Sigmoid colon (tissue), 7 donors: ENCODE measurements around the gene CNN2. TPM values are rescaled to one million over a fixed set of nuclear protein-coding genes. Genes with fewer than 3 reads are reported as not detected.

Source experiments
- DNase-seq: peaks from one replicate; pipeline ENCODE4 v3.0.0-alpha.2; 2019
- H3K27ac ChIP-seq, 4 donors: fragments of 200-600 bp; sonication (generic); one replicate each; pipeline ENCODE4 v1.5.1; 2016 to 2019; ENCODE audit warnings: mild to moderate bottlenecking in 1 of 4
- H3K27me3 ChIP-seq, 3 donors: fragments of 200-600 bp; sonication (generic); one replicate each; pipeline ENCODE4 v1.5.1; 2019; ENCODE audit warnings: mild to moderate bottlenecking in 1 of 3
- H3K36me3 ChIP-seq, 4 donors: fragments of 200-600 bp; sonication (generic); one replicate each; pipeline ENCODE4 v1.5.1; 2016 to 2019
- H3K4me1 ChIP-seq, 4 donors: fragments of 200-600 bp; sonication (generic); one replicate each; pipeline ENCODE4 v1.5.1; 2017 to 2019
- H3K4me3 ChIP-seq, 4 donors: fragments of 200-600 bp; sonication (generic); one replicate each; pipeline ENCODE4 v1.5.1; 2017 to 2019; ENCODE audit warnings: mild to moderate bottlenecking in 2 of 4, moderate library complexity in 1 of 4
- H3K9me3 ChIP-seq, 4 donors: fragments of 200-600 bp in 3 of 4; sonication (generic) in 3 of 4; one replicate each; pipeline versions ENCODE4 v1.5.1 to v1.6.1; 2013 to 2019
- EP300 ChIP-seq, 4 donors: sonication (generic); formaldehyde crosslinking; IDR thresholded peaks; one replicate each; pipeline ENCODE4 v1.6.1; 2017; ENCODE audit warnings: antibody characterized with exemption in 4 of 4
- POLR2A ChIP-seq, 2 donors: fragments of 450-650 bp; IDR thresholded peaks; one replicate each; pipeline ENCODE4 v1.6.1; 2016; ENCODE audit warnings: antibody characterized with exemption in 2 of 2, mild to moderate bottlenecking in 2 of 2, moderate library complexity in 2 of 2
- POLR2AphosphoS5 ChIP-seq, 4 donors: sonication (generic); formaldehyde crosslinking; IDR thresholded peaks; one replicate each; pipeline ENCODE4 v1.6.1; 2017; ENCODE audit warnings: antibody characterized with exemption in 4 of 4
- WGBS, 2 donors: extraction: QIAGEN DNeasy Blood & Tissue Kit; methylation state at CpG; one replicate each; pipeline ENCODE4 v1.1.7; 2013; 5-methylcytosine and 5-hydroxymethylcytosine counted together
- intact Hi-C: fragments of 100-400 bp; cut with DNase I; formaldehyde crosslinking; loops from one replicate; pipeline ENCODE4 v1.15.1; 2023
- polyA plus RNA-seq, 3 donors: library from polyadenylated mRNA; stranded (reverse); fragments of 200-250 nt; gene quantifications; one replicate each; pipeline ENCODE4 v1.2.3, GENCODE V29; 2013
- total RNA-seq, 4 donors: library from RNA; depleted of rRNA; stranded (reverse); fragments of >200 nt; gene quantifications; one replicate each; pipeline ENCODE4 v1.1.0, GENCODE V29; 2016
- TF ChIP-seq, protein P1 (sequence below), 4 experiments: fragments of 450-650 bp in 3 of 4; fragments of 200-600 bp in 1 of 4; IDR thresholded peaks; one replicate each; pipeline ENCODE4 v1.5.1; 2016 to 2019; ENCODE audit warnings: antibody characterized with exemption in 4 of 4, mild to moderate bottlenecking in 3 of 4, moderate library complexity in 2 of 4
- donor health status: healthy with polysubstance abuse.
- donor health status: Bipolar disorder and iron deficiency.
- donor health status: healthy.

The CNN2 gene
- total and polyA plus RNA-seq, 7 donors, result 25.5 to 115 (median 48.0) TPM

DNA sequence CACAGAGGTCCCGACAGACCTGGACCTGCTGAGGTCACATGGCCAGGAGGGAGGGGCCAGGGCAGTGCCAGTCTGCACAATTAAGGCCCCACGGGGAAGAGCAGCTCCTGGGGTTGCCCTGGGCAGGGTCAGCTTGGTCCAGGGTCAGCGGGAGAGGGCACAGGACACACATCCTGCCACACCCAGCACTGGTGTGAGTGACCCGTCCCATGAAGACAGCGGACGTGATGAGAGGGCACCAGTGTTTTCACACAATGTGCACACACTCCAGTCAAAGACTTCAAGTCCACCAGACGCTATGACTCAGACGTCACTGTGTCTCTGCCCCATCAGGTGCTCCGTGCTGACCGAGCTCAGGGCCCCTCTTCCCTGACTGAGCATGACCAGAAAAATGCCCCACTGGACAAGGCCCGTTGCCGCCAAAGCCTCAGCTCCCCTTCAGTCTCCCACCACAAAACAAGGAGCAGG is 9.7 kb upstream of the CNN2 start:
- intact Hi-C loops, result no loop called here
- H3K36me3 ChIP-seq, result peaks cover 17 to 29% (median 25%) of the 10 kb centered on the region in 4 donors
- peak; percentile 75 for DNase-seq
- 35 to 57% methylated on average over 12 of the region's 12 CpGs for WGBS, 2 donors
- H3K4me3 ChIP-seq, result no peak overlapping the region
- H3K27me3 ChIP-seq, result no peaks in the 10 kb centered on the region
- H3K4me1 ChIP-seq, result peaks cover 0 to 63% (median 58%) of the 10 kb centered on the region in 4 donors
- H3K9me3 ChIP-seq, result no peaks in the 10 kb centered on the region
- no peak for TF ChIP-seq EP300 (IDR thresholded peaks at IDR 0.05)
- TF ChIP-seq, protein P1, sequence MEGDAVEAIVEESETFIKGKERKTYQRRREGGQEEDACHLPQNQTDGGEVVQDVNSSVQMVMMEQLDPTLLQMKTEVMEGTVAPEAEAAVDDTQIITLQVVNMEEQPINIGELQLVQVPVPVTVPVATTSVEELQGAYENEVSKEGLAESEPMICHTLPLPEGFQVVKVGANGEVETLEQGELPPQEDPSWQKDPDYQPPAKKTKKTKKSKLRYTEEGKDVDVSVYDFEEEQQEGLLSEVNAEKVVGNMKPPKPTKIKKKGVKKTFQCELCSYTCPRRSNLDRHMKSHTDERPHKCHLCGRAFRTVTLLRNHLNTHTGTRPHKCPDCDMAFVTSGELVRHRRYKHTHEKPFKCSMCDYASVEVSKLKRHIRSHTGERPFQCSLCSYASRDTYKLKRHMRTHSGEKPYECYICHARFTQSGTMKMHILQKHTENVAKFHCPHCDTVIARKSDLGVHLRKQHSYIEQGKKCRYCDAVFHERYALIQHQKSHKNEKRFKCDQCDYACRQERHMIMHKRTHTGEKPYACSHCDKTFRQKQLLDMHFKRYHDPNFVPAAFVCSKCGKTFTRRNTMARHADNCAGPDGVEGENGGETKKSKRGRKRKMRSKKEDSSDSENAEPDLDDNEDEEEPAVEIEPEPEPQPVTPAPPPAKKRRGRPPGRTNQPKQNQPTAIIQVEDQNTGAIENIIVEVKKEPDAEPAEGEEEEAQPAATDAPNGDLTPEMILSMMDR (IDR thresholded peaks at IDR 0.05), result no peak
- TF ChIP-seq POLR2AphosphoS5 (IDR thresholded peaks at IDR 0.05), result peak in 1 of 4 donors; percentile 50
- H3K27ac ChIP-seq, result peak overlapping the region; percentile 15 to 66 (median 46)

GRCh38 chr19:1017115-1017905 is 9.1 kb upstream of the CNN2 start:
- peak overlapping the region; percentile 15 to 66 (median 46) for H3K27ac ChIP-seq
- peaks cover 0 to 69% (median 64%) of the 10 kb centered on the region in 4 donors for H3K4me1 ChIP-seq
- 32 to 60% methylated on average over 24 of the region's 24 CpGs for WGBS, 2 donors
- no peak overlapping the region for H3K4me3 ChIP-seq
- no peaks in the 10 kb centered on the region for H3K27me3 ChIP-seq
- intact Hi-C loops, result no loop called here
- DNase-seq, result no peak
- H3K36me3 ChIP-seq, result peaks cover 10 to 23% (median 19%) of the 10 kb centered on the region in 4 donors
- H3K9me3 ChIP-seq, result no peaks in the 10 kb centered on the region
- TF ChIP-seq EP300 (IDR thresholded peaks at IDR 0.05) (no peak), POLR2A (IDR thresholded peaks at IDR 0.05) (no peak), POLR2AphosphoS5 (IDR thresholded peaks at IDR 0.05) (no peak)
- TF ChIP-seq, protein P1 (IDR thresholded peaks at IDR 0.05), result no peak

DNA sequence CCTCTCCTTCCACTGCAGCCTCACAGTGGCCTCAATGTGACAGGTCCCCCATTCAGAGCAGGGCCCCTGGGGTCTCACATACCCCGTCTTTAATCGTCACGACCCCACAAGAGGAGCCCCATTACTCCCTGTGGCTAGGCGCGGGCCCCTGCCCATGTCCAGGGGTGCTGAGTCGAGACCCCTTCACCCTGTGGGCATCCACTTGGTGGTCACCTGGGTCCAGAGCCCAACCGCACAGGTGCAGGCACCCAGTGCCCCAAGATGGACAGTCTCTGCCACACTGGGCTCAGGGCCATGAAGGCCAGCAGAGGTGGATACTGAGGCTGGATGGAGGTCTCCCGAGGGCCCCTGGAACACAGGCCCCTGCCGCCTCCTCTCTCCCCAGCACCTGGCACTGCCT is 8.5 kb upstream of the CNN2 start:
- peak overlapping the region; percentile 15 to 66 (median 46) for H3K27ac ChIP-seq
- peaks cover 8 to 17% (median 13%) of the 10 kb centered on the region in 4 donors for H3K36me3 ChIP-seq
- no peak overlapping the region for H3K4me3 ChIP-seq
- no peak for TF ChIP-seq POLR2A (IDR thresholded peaks at IDR 0.05)
- TF ChIP-seq, protein P1 (IDR thresholded peaks at IDR 0.05), result no peak
- no peak for TF ChIP-seq EP300 (IDR thresholded peaks at IDR 0.05)
- no peak for TF ChIP-seq POLR2AphosphoS5 (IDR thresholded peaks at IDR 0.05)
- DNase-seq, result no peak
- H3K27me3 ChIP-seq, result no peaks in the 10 kb centered on the region
- peaks cover 0 to 75% (median 69%) of the 10 kb centered on the region in 4 donors for H3K4me1 ChIP-seq
- H3K9me3 ChIP-seq, result no peaks in the 10 kb centered on the region
- intact Hi-C loops, result no loop called here
- 87 to 89% methylated on average over 9 of the region's 9 CpGs for WGBS, 2 donors

DNA sequence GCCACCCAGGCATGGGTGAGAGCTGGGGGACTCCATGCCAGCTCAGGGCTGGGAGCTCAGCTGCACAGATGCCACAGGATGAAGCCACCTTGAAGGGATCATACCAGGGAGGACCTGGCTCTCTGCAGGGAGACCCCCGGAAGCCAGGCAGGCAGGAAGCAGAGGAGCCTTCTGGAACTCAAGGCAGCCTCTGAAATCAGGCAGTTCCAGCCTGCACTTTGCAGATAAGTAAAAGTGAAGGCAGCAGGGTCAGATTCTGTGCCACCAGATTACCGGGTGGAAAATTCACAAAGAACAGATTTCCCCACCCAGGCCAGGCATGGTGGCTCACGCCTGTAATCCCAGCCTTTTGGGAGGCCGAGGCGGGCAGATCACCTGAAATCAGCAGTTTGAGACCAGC is 8.0 kb upstream of the CNN2 start:
- no peak for DNase-seq
- WGBS, 2 donors, result 74 to 77% methylated on average over 5 of the region's 5 CpGs
- intact Hi-C loops, result no loop called here
- H3K36me3 ChIP-seq, result peaks cover 4 to 12% (median 9%) of the 10 kb centered on the region in 4 donors
- H3K4me1 ChIP-seq, result peaks cover 0 to 78% (median 72%) of the 10 kb centered on the region in 4 donors
- H3K9me3 ChIP-seq, result no peaks in the 10 kb centered on the region
- no peaks in the 10 kb centered on the region for H3K27me3 ChIP-seq
- peak overlapping the region in 1 of 4 donors; percentile 95 for H3K27ac ChIP-seq
- H3K4me3 ChIP-seq, result no peak overlapping the region
- no peak for TF ChIP-seq POLR2AphosphoS5 (IDR thresholded peaks at IDR 0.05)
- TF ChIP-seq, protein P1 (IDR thresholded peaks at IDR 0.05), result no peak
- TF ChIP-seq POLR2A (IDR thresholded peaks at IDR 0.05), result no peak
- no peak for TF ChIP-seq EP300 (IDR thresholded peaks at IDR 0.05)
